GM21381 (cell line): ENCODE measurements around the gene STK33.
A peak's percentile ranks its signal among the peaks of the same experiment; 100 is the strongest.

Experiments
- ATAC-seq: cut with Tn5 transposase; IDR thresholded peaks from one replicate; pipeline ENCODE4 v1.9.1; 2021; ENCODE audit warnings: mild to moderate bottlenecking, moderate library complexity; ENCODE audit not compliant: unreplicated experiment

STK33 gene

GRCh38 chr11:8593935-8594909, at the start of gene STK33:
STK33 (minus strand) TSS chr11:8594228; CDS start chr11:8474905, 119,323 bp downstream.
- ATAC-seq, result peak; percentile 97

- ATAC-seq, result no peak
These were observed 48.3 kb upstream of the STK33 start for GRCh38 chr11:8642196-8642841.

GRCh38 chr11:8641332-8641731, 47.3 kb upstream of the STK33 start:
- ATAC-seq, result no peak

- no peak for ATAC-seq
These were observed 46.4 kb upstream of the STK33 start for GRCh38 chr11:8640267-8640906.

- no peak for ATAC-seq
These were observed 45.6 kb upstream of the STK33 start for GRCh38 chr11:8639655-8640054.

- no peak for ATAC-seq
These were observed 44.3 kb upstream of the STK33 start for GRCh38 chr11:8638300-8638699.

GRCh38 chr11:8636127-8636526, 42.1 kb upstream of the STK33 start:
- ATAC-seq, result no peak

GRCh38 chr11:8634498-8634897, 40.5 kb upstream of the STK33 start:
- no peak for ATAC-seq

GRCh38 chr11:8631395-8632118, 37.5 kb upstream of the STK33 start:
- no peak for ATAC-seq

- ATAC-seq, result no peak
These were observed 30.7 kb upstream of the STK33 start for GRCh38 chr11:8624698-8625097.

- ATAC-seq, result no peak
These were observed 27.1 kb upstream of the STK33 start for GRCh38 chr11:8621147-8621546.

- ATAC-seq, result no peak
These were observed 23.0 kb upstream of the STK33 start for GRCh38 chr11:8617063-8617462.

- ATAC-seq, result no peak
These were observed 21.4 kb upstream of the STK33 start for GRCh38 chr11:8615291-8616032.

- ATAC-seq, result no peak
These were observed 20.5 kb upstream of the STK33 start for GRCh38 chr11:8614497-8614896.

GRCh38 chr11:8613036-8613435, 19.0 kb upstream of the STK33 start:
- ATAC-seq, result no peak

- no peak for ATAC-seq
These were observed 18.5 kb upstream of the STK33 start for GRCh38 chr11:8612522-8612921.

- ATAC-seq, result no peak
These were observed 16.6 kb upstream of the STK33 start for GRCh38 chr11:8610532-8611116.

GRCh38 chr11:8608652-8609051, 14.6 kb upstream of the STK33 start:
- no peak for ATAC-seq

GRCh38 chr11:8605971-8606563, 12.0 kb upstream of the STK33 start:
- ATAC-seq, result no peak
